SK-N-MC (cell line): ENCODE data around the gene LRRTM4.

Experiments
- DNase-seq: peaks from one replicate; pipeline ENCODE4 v3.0.0-alpha.2; 2011; ENCODE audit warnings: low read depth, low spot score
- H3K27ac ChIP-seq: fragments of 200-600 bp; sonication (generic); 2 replicates; pipeline ENCODE4 v1.5.1; 2016; ENCODE audit warnings: mixed run types
- H3K36me3 ChIP-seq: fragments of 200-600 bp; sonication (generic); 2 replicates; pipeline ENCODE4 v1.6.1; 2017; ENCODE audit warnings: antibody characterized with exemption, low read length, mixed read lengths; ENCODE audit not compliant: insufficient read depth
- H3K4me3 ChIP-seq: fragments of 200-600 bp; sonication (generic); 2 replicates; pipeline ENCODE4 v1.5.1; 2016
- H3K9ac ChIP-seq: fragments of 200-600 bp; sonication (generic); 2 replicates; pipeline ENCODE4 v1.8.0; 2017; ENCODE audit warnings: mixed run types, mixed read lengths; ENCODE audit not compliant: insufficient read length
- H3K9me3 ChIP-seq: fragments of 200-600 bp; sonication (generic); 2 replicates; pipeline ENCODE4 v1.6.1; 2017; ENCODE audit warnings: low read depth, mild to moderate bottlenecking, antibody characterized with exemption, low read length, moderate library complexity, mixed read lengths
- EZH2 ChIP-seq: fragments of 200-600 bp; sonication (generic); IDR thresholded peaks from one replicate; pipeline ENCODE4 v1.6.1; 2017; ENCODE audit warnings: antibody characterized with exemption
- FOXP2 ChIP-seq: optimal IDR thresholded peaks from 2 replicates; pipeline ENCODE3; 2011; ENCODE audit warnings: mild to moderate bottlenecking, moderate library complexity; ENCODE audit not compliant: insufficient read depth; ENCODE audit errors: extremely low read length, control extremely low read depth
- POLR2AphosphoS5 ChIP-seq: IDR thresholded peaks from 2 replicates; pipeline ENCODE4 v1.6.1; 2012; ENCODE audit warnings: mild to moderate bottlenecking, low read depth, low read length, borderline replicate concordance

Gene LRRTM4

GRCh38 chr2:77520641-77521547 is 1.3 kb downstream of the LRRTM4 start:
- no peak overlapping the region for H3K9ac ChIP-seq
- no peak for DNase-seq
- H3K27ac ChIP-seq = no peak overlapping the region
- no peaks in the 10 kb centered on the region; the same call in 1 of the 2 replicates for H3K9me3 ChIP-seq
- H3K4me3 ChIP-seq = no peak overlapping the region
- no peaks in the 10 kb centered on the region for H3K36me3 ChIP-seq
- TF ChIP-seq EZH2 = no peak
- no peak for TF ChIP-seq POLR2AphosphoS5

- no peak overlapping the region for H3K4me3 ChIP-seq
- TF ChIP-seq EZH2 (no peak), POLR2AphosphoS5 (no peak), FOXP2 (no peak)
- H3K9me3 ChIP-seq = no peaks in the 10 kb centered on the region; the same call in 1 of the 2 replicates
- H3K27ac ChIP-seq = no peak overlapping the region
- no peak overlapping the region for H3K9ac ChIP-seq
- DNase-seq = no peak
- no peaks in the 10 kb centered on the region for H3K36me3 ChIP-seq
Measured at GRCh38 chr2:77519888-77520506, 2.2 kb downstream of the LRRTM4 start.

- no peak for DNase-seq
- H3K4me3 ChIP-seq = no peak overlapping the region
Measured at GRCh38 chr2:77519164-77519887, 2.9 kb downstream of the LRRTM4 start.

GRCh38 chr2:77518311-77518710 is 3.9 kb downstream of the LRRTM4 start:
- Histone ChIP-seq H3K27ac (no peak overlapping the region), H3K9ac (no peak overlapping the region), H3K36me3 (no peaks in the 10 kb centered on the region), H3K9me3 (no peaks in the 10 kb centered on the region; the same call in 1 of the 2 replicates), H3K4me3 (no peak overlapping the region)
- no peak for DNase-seq
- TF ChIP-seq EZH2 = no peak
- TF ChIP-seq FOXP2 = no peak
- TF ChIP-seq POLR2AphosphoS5 = no peak

More at GRCh38 chr2:77519164-77519887, 2.9 kb downstream of the LRRTM4 start:
- no peak overlapping the region for H3K9ac ChIP-seq
- no peak overlapping the region for H3K27ac ChIP-seq
- no peaks in the 10 kb centered on the region for H3K36me3 ChIP-seq
- H3K9me3 ChIP-seq = no peaks in the 10 kb centered on the region; the same call in 1 of the 2 replicates
- TF ChIP-seq POLR2AphosphoS5 (no peak), FOXP2 (no peak), EZH2 (no peak)

- TF ChIP-seq EZH2 (no peak), POLR2AphosphoS5 (no peak)
- no peak overlapping the region for H3K9ac ChIP-seq
- no peak overlapping the region for H3K27ac ChIP-seq
- H3K4me3 ChIP-seq = no peak overlapping the region
- H3K9me3 ChIP-seq = no peaks in the 10 kb centered on the region; the same call in 1 of the 2 replicates
- no peak for DNase-seq
- H3K36me3 ChIP-seq = no peaks in the 10 kb centered on the region
Measured at GRCh38 chr2:77513191-77513590, 9.0 kb downstream of the LRRTM4 start.

GRCh38 chr2:77512507-77512906 is 9.7 kb downstream of the LRRTM4 start:
- DNase-seq = peak; percentile 22
- no peak overlapping the region for H3K9ac ChIP-seq
- TF ChIP-seq POLR2AphosphoS5 = no peak
- no peak for TF ChIP-seq EZH2
- TF ChIP-seq FOXP2 = no peak
- no peaks in the 10 kb centered on the region for H3K36me3 ChIP-seq
- peak overlapping the region; percentile 6; the same call in 1 of the 2 replicates for H3K4me3 ChIP-seq
- no peak overlapping the region for H3K27ac ChIP-seq
- no peaks in the 10 kb centered on the region; the same call in 1 of the 2 replicates for H3K9me3 ChIP-seq

GRCh38 chr2:77508511-77508910 is 13.7 kb downstream of the LRRTM4 start:
- no peak overlapping the region for H3K4me3 ChIP-seq
- H3K27ac ChIP-seq = no peak overlapping the region
- DNase-seq = no peak
- no peaks in the 10 kb centered on the region for H3K36me3 ChIP-seq
- H3K9ac ChIP-seq = no peak overlapping the region
- TF ChIP-seq POLR2AphosphoS5 = no peak
- no peak for TF ChIP-seq FOXP2
- no peak for TF ChIP-seq EZH2
- no peaks in the 10 kb centered on the region for H3K9me3 ChIP-seq

GRCh38 chr2:77507657-77508056 is 14.5 kb downstream of the LRRTM4 start:
- no peak overlapping the region for H3K27ac ChIP-seq
- DNase-seq = no peak
- H3K9me3 ChIP-seq = no peaks in the 10 kb centered on the region
- H3K36me3 ChIP-seq = no peaks in the 10 kb centered on the region
- H3K4me3 ChIP-seq = no peak overlapping the region
- TF ChIP-seq FOXP2 (no peak), POLR2AphosphoS5 (no peak), EZH2 (no peak)
- H3K9ac ChIP-seq = no peak overlapping the region
